Stimulated activated naive CD4-positive, alpha-beta T cell (primary cell): ENCODE data around the gene PLA2G2E.

ENCODE experiments used
- DNase-seq, 6 experiments: peaks; one replicate each; lab custom pipeline; 2025; lab: John Stamatoyannopoulos, UW

Gene PLA2G2E

GRCh38 chr1:19923137-19923952, at the start of gene PLA2G2E:
PLA2G2E (minus strand) TSS chr1:19923617; CDS start chr1:19923559, 58 bp downstream.
- no peak for DNase-seq

GRCh38 chr1:19971664-19972063, 48.2 kb upstream of the PLA2G2E start:
- no peak for DNase-seq

GRCh38 chr1:19969898-19970660, 46.7 kb upstream of the PLA2G2E start:
- DNase-seq: no peak

GRCh38 chr1:19967808-19968207, 44.4 kb upstream of the PLA2G2E start:
- DNase-seq: no peak

- DNase-seq: no peak
Observed at GRCh38 chr1:19964542-19964941, 41.1 kb upstream of the PLA2G2E start.

GRCh38 chr1:19963636-19964035, 40.2 kb upstream of the PLA2G2E start:
- DNase-seq: no peak

- DNase-seq: no peak
Observed at GRCh38 chr1:19960591-19960990, 37.2 kb upstream of the PLA2G2E start.

GRCh38 chr1:19957779-19958178, 34.4 kb upstream of the PLA2G2E start:
- DNase-seq: no peak

GRCh38 chr1:19955534-19956170, 32.2 kb upstream of the PLA2G2E start:
- DNase-seq: no peak

- DNase-seq: no peak
Observed at GRCh38 chr1:19954059-19954458, 30.6 kb upstream of the PLA2G2E start.

GRCh38 chr1:19949016-19949415, 25.6 kb upstream of the PLA2G2E start:
- DNase-seq: no peak

GRCh38 chr1:19946971-19947370, 23.6 kb upstream of the PLA2G2E start:
- DNase-seq: no peak

- DNase-seq: no peak
Observed at GRCh38 chr1:19946331-19946751, 22.9 kb upstream of the PLA2G2E start.

- no peak for DNase-seq
Observed at GRCh38 chr1:19945914-19946313, 22.5 kb upstream of the PLA2G2E start.

- no peak for DNase-seq
Observed at GRCh38 chr1:19942657-19943056, 19.2 kb upstream of the PLA2G2E start.

- no peak for DNase-seq
Observed at GRCh38 chr1:19942088-19942487, 18.7 kb upstream of the PLA2G2E start.

- DNase-seq: no peak
Observed at GRCh38 chr1:19941206-19941568, 17.8 kb upstream of the PLA2G2E start.

GRCh38 chr1:19940486-19941205, 17.2 kb upstream of the PLA2G2E start:
- DNase-seq: no peak

GRCh38 chr1:19938472-19938871, 15.1 kb upstream of the PLA2G2E start:
- no peak for DNase-seq

- DNase-seq: no peak
Observed at GRCh38 chr1:19936061-19936750, 12.8 kb upstream of the PLA2G2E start.

- DNase-seq: no peak
Observed at GRCh38 chr1:19934336-19934735, 10.9 kb upstream of the PLA2G2E start.

GRCh38 chr1:19932866-19933265, 9.4 kb upstream of the PLA2G2E start:
- no peak for DNase-seq
